SK-MEL-5 (cell line): Measurements from ENCODE around the gene CAD. TPM values are rescaled to one million over a fixed set of nuclear protein-coding genes. Genes with fewer than 3 reads are reported as not detected.

Experiments used
- DNase-seq: peaks from one replicate; pipeline ENCODE4 v3.0.0-alpha.2; 2016; ENCODE audit warnings: low read depth, low spot score
- in situ Hi-C: cut with HindIII; loops from 2 replicates; pipeline ENCODE4 v1.10.0; 2016; ENCODE audit warnings: low sequenced_read_pairs, high pct_unique_total_duplicates, low pct_unique_long_range_greater_than_20kb
- total RNA-seq: library from RNA; depleted of rRNA; stranded (reverse); fragments of >200 nt; shearing (Covaris generic); gene quantifications from 2 replicates; pipeline ENCODE4 v1.2.3, GENCODE V29; 2014

CAD gene
- total RNA-seq, 1 experiment from 2014 or later, result 37.0 TPM

GRCh38 chr2:27214941-27215340 lies 2.2 kb upstream of the CAD start:
- DNase-seq, result no peak
- in situ Hi-C loops, result no loop called here

GRCh38 chr2:27216416-27217137 lies 592 bp upstream of the CAD start:
- in situ Hi-C loops, result no loop called here
- no peak for DNase-seq

- DNase-seq, result no peak
- in situ Hi-C loops, result no loop called here
Observed at GRCh38 chr2:27218614-27219013, 1.4 kb downstream of the CAD start.

- in situ Hi-C loops, result no loop called here
- no peak for DNase-seq
Observed at GRCh38 chr2:27219091-27219490, 1.9 kb downstream of the CAD start.

GRCh38 chr2:27220091-27220490 lies 2.9 kb downstream of the CAD start:
- in situ Hi-C loops, result no loop called here

GRCh38 chr2:27221166-27221565 lies 4.0 kb downstream of the CAD start:
- in situ Hi-C loops, result no loop called here
- DNase-seq, result no peak

More at GRCh38 chr2:27220091-27220490, 2.9 kb downstream of the CAD start:
- no peak for DNase-seq

GRCh38 chr2:27222407-27222806 lies 5.2 kb downstream of the CAD start:
- DNase-seq, result no peak
- in situ Hi-C loops, result no loop called here

- no peak for DNase-seq
- in situ Hi-C loops, result no loop called here
Observed at GRCh38 chr2:27223416-27223815, 6.2 kb downstream of the CAD start.

- DNase-seq, result no peak
- in situ Hi-C loops, result no loop called here
Observed at GRCh38 chr2:27225526-27225925, 8.4 kb downstream of the CAD start.

GRCh38 chr2:27227501-27227900 lies 10.3 kb downstream of the CAD start:
- no peak for DNase-seq
- in situ Hi-C loops, result no loop called here

- DNase-seq, result no peak
- in situ Hi-C loops, result no loop called here
Observed at GRCh38 chr2:27231921-27232320, 14.8 kb downstream of the CAD start.

- in situ Hi-C loops, result no loop called here
- DNase-seq, result no peak
Observed at GRCh38 chr2:27233341-27233740, 16.2 kb downstream of the CAD start.

GRCh38 chr2:27236136-27236535 lies 19.0 kb downstream of the CAD start:
- DNase-seq, result no peak
- in situ Hi-C loops, result no loop called here

- in situ Hi-C loops, result no loop called here
Observed at GRCh38 chr2:27236626-27237025, 19.5 kb downstream of the CAD start.

GRCh38 chr2:27237341-27237945 lies 20.3 kb downstream of the CAD start:
- no peak for DNase-seq
- in situ Hi-C loops, result no loop called here

More at GRCh38 chr2:27236626-27237025, 19.5 kb downstream of the CAD start:
- no peak for DNase-seq

- in situ Hi-C loops, result no loop called here
- DNase-seq, result no peak
Observed at GRCh38 chr2:27238976-27239375, 21.8 kb downstream of the CAD start.

GRCh38 chr2:27240406-27240805 lies 23.2 kb downstream of the CAD start:
- no peak for DNase-seq
- in situ Hi-C loops, result no loop called here

GRCh38 chr2:27241761-27242613 lies 24.8 kb downstream of the CAD start:
- DNase-seq, result no peak
- in situ Hi-C loops, result no loop called here

- no peak for DNase-seq
- in situ Hi-C loops, result no loop called here
Observed at GRCh38 chr2:27242614-27242951, 25.4 kb downstream of the CAD start.
